Cardiac fibroblast (primary cell): Measurements from ENCODE around the gene BARHL2.

Experiments used
- DNase-seq, 2 donors: peaks; one replicate each; pipeline versions ENCODE4 v3.0.0 to v3.0.0-alpha.2; 2010; ENCODE audit warnings: low read depth in 2 of 2
- H3K4me3 ChIP-seq, 2 donors: replicated peaks in 1 of 2; 1 replicate in 1 of 2; 2 replicates in 1 of 2; pipeline ENCODE4 v1.5.1; 2011; ENCODE audit warnings: low read depth in 2 of 2, low read length in 2 of 2, mild to moderate bottlenecking in 2 of 2, moderate library complexity in 1 of 2
- CTCF ChIP-seq: IDR thresholded peaks from one replicate; pipeline ENCODE4 v1.5.1; 2011; ENCODE audit warnings: low read depth, mild to moderate bottlenecking, low read length, inconsistent platforms

Gene BARHL2

GRCh38 chr1:90714521-90714951 is 2.6 kb downstream of the BARHL2 start:
- TF ChIP-seq CTCF: no peak
- no peak overlapping the region for H3K4me3 ChIP-seq
- no peak for DNase-seq

GRCh38 chr1:90713741-90714509 is 3.2 kb downstream of the BARHL2 start:
- no peak for DNase-seq
- H3K4me3 ChIP-seq: no peak overlapping the region
- no peak for TF ChIP-seq CTCF

- no peak for DNase-seq
- H3K4me3 ChIP-seq: no peak overlapping the region
- no peak for TF ChIP-seq CTCF
Observed at GRCh38 chr1:90712915-90713730, 4.0 kb downstream of the BARHL2 start.

- no peak for TF ChIP-seq CTCF
- DNase-seq: no peak
Observed at GRCh38 chr1:90712153-90712856, 4.8 kb downstream of the BARHL2 start.

GRCh38 chr1:90711696-90712095 is 5.4 kb downstream of the BARHL2 start:
- no peak overlapping the region for H3K4me3 ChIP-seq
- no peak for TF ChIP-seq CTCF

More at GRCh38 chr1:90712153-90712856, 4.8 kb downstream of the BARHL2 start:
- no peak overlapping the region for H3K4me3 ChIP-seq

GRCh38 chr1:90710579-90711536 is 6.2 kb downstream of the BARHL2 start:
- H3K4me3 ChIP-seq: no peak overlapping the region
- no peak for DNase-seq
- TF ChIP-seq CTCF: no peak

More at GRCh38 chr1:90711696-90712095, 5.4 kb downstream of the BARHL2 start:
- DNase-seq: no peak
